Measurements from ENCODE around the gene IGSF10.
"Not testable (repeated sequence)": the region's sequence is repeated elsewhere in the genome, so short reads cannot be mapped to it uniquely, and the experiment has no call there.

DNA sequence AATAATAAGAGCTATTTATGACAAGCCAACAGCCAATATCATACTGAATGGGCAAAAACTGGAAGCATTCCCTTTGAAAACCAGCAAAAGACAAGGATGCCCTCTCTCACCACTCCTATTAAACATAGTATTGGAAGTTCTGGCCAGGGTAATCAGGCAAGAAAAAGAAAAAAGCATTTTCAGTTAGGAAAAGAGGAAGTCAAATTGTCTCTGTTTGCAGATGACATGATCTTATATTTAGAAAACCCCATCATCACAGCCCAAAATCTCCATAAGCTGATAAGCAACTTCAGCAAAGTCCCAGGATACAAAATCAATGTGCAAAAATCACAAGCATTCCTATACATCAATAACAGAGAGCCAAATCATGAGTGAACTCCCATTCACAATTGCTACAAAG, 27.0 kb upstream of the IGSF10 start:
- TF ChIP-seq, protein P1, sequence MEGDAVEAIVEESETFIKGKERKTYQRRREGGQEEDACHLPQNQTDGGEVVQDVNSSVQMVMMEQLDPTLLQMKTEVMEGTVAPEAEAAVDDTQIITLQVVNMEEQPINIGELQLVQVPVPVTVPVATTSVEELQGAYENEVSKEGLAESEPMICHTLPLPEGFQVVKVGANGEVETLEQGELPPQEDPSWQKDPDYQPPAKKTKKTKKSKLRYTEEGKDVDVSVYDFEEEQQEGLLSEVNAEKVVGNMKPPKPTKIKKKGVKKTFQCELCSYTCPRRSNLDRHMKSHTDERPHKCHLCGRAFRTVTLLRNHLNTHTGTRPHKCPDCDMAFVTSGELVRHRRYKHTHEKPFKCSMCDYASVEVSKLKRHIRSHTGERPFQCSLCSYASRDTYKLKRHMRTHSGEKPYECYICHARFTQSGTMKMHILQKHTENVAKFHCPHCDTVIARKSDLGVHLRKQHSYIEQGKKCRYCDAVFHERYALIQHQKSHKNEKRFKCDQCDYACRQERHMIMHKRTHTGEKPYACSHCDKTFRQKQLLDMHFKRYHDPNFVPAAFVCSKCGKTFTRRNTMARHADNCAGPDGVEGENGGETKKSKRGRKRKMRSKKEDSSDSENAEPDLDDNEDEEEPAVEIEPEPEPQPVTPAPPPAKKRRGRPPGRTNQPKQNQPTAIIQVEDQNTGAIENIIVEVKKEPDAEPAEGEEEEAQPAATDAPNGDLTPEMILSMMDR (IDR thresholded peaks at IDR 0.05): not testable (repeated sequence)
- not testable (repeated sequence) for TF ChIP-seq POLR2A (IDR thresholded peaks at IDR 0.05)
